RCC 7860 (cell line): Measurements from ENCODE around the gene GSTO2.

Source experiments
- DNase-seq: peaks from one replicate; pipeline ENCODE4 v3.0.0-alpha.2; 2015; ENCODE audit warnings: low spot score
- FAIRE-seq: peaks from 2 replicates; lab custom pipeline; 2012; peaks lifted over from hg19 to GRCh38; lab: Jason Lieb, UNC

GSTO2 gene

DNA sequence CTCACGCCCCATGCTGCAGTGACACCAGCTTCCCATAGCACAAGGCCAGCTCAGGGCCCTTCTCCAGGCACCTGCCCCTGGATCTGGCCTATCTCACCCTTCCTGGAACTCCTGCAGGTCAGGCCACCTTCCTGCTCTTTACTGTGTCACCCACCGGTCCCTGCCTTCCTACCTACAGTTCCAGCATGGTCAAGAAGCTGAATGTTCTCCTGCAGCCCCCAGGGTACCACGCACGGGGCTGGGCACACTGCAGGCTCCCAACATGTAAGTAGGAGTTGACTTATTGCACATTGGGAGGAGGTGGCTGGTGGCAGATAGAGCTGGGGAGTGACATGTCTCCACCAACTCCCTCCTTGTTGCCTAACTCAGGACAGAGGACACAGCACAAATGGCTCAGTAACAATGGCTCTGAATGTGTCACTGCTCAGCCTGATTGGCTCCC lies 54.8 kb downstream of the GSTO2 start:
- FAIRE-seq, result no peak
- no peak for DNase-seq

DNA sequence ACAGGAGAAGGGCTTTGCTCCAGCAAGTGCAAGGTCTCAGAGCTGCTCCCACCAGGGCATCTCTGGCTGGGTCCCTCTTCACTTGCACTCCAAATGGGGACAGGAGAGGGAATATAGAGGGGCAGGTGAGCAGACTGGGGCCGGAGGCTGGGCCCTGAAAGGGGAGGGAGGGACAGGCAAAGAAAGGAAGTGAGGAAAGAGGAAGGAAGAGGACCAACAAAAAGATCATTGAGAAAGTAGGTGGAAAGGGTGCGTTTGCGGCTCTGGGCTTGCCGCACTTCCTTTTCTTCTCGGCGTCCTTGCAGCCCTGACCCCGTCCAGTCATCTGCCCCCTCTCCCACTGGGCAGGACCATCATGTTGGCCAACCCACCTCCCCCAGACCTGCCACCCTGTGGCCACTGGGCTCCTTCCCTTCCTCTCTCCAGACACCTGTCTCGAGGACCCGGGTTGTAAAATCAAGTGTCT lies 55.3 kb downstream of the GSTO2 start:
- DNase-seq, result no peak
- FAIRE-seq, result no peak

DNA sequence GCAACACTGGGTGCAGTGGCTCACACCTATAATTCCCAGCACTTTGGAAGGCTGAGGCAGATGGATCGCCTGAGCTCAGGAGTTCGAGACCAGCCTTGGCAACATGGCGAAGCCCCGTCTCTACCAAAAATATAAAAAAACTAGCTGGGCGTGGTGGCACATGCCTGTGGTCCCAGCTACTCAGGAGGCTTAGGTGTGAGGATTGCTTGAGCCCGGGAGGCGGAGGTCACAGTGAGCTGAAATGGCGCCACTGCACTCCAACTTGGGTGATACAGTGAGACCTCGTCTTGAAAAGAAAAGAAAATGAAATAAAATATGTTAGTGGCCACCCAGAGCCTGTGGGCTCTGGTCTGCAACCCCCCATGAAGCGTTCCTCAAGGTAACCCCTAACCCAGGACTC lies 55.9 kb downstream of the GSTO2 start:
- FAIRE-seq, result no peak
- DNase-seq, result no peak

- DNase-seq (no peak), FAIRE-seq (no peak)
These were observed 56.8 kb downstream of the GSTO2 start for GRCh38 chr10:104325436-104326435.

GRCh38 chr10:104326991-104327610 lies 58.1 kb downstream of the GSTO2 start:
- DNase-seq (no peak), FAIRE-seq (no peak)

- FAIRE-seq, result peak; percentile 69
- peak; percentile 76 for DNase-seq
These were observed 59.0 kb downstream of the GSTO2 start for GRCh38 chr10:104327745-104328645.

DNA sequence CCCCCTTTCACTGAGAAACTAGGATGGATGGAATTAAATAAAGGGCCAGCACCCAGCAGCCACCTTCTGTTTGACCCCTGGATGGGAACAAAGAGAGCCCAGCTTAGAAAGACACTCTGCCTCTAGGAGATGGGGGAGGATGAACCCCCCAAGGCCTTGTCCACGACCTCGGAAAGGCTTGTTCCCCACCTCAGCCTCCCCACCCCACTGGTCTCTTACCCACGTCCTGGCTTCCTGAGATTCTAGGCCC lies 59.6 kb downstream of the GSTO2 start:
- no peak for FAIRE-seq
- no peak for DNase-seq

DNA sequence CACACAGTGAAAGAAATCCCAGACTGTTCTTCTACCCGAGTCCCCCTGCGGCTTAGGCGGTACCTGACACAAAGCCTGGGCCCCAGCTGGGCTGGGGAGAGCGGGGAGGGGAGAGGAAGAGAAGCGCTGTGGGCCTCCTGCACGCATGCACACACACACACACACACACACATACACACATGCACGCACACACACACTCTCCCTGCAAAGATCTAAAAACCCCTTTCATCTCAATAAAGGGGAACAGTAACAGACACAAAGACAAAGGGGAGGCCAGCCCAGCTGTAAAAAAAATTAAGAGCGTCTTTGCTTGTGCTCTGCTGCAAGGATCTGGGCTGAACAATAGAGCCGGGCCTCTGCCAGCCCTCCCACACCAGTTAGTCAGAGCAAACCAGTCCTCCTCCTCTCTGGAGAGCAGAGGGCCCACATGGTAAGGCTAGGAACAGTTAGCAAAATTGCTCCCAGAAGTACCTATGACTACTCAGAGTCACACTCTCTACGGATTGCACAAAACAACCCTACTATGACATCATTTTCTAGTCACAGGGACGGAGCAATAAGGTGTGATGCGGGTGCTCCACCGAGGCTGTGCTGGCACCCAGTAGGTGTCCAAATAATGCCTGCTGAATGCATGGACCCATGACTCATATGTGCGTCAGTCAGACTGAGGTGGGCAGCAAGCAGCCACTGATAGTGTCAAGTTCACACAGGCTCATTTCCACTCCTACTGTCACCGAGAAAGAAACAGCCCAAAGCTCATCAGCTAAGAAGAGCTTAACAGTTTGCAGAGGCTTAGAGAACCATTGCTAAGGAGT lies 60.1 kb downstream of the GSTO2 start:
- DNase-seq, result peak; percentile 98
- FAIRE-seq, result peak; percentile 78

GRCh38 chr10:104329735-104330134 lies 60.8 kb downstream of the GSTO2 start:
- FAIRE-seq, result no peak

DNA sequence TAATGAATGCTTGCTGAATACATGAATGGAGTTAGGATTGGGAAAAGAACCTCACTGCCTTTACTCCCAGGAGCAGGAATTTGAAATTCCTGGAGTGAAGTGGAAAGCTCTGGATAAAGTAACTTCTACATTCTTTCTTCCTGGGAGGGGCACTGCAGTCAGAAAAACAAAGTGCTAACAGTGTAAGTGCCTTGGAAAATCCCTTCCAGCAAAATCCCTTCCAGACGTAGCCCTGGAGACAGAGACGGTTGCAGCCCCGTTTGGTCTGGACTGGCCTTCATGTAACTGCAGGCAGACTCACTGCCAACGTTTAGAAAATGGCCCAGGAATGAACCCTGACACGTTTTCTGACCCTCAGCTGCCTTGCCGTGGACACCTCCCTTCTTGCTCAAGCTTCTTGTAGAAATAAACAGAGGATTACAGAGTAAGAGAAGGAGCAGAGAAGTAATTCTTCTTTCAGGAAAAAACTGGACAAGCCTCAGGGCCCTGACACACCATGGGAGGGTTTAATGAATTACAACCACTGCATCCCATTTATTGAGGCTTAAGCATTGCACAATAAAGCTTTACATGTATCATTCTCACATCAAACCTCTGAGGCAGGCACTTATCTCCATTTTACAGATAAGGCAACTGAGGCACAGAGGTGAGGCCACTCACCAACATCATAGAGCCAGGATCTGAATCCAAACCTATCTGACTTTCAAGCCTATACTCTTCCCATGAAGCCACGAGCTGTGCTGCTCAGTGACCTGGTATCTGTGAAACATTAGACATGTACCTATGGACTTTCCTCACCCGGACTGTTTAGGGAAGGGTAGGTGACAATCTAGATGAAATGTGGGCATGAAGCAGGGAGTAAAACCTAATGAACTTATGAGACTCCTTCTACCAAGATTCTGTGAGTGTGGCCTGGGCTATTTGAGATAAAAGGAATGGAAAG lies 61.5 kb downstream of the GSTO2 start:
- DNase-seq (peak; percentile 58), FAIRE-seq (no peak)

More at GRCh38 chr10:104329735-104330134, 60.8 kb downstream of the GSTO2 start:
- DNase-seq, result peak; percentile 77

- peak; percentile 55 for DNase-seq
- no peak for FAIRE-seq
These were observed 62.3 kb downstream of the GSTO2 start for GRCh38 chr10:104331208-104331838.

GRCh38 chr10:104332243-104333031 lies 63.5 kb downstream of the GSTO2 start:
- no peak for DNase-seq
- FAIRE-seq, result no peak

- DNase-seq (no peak), FAIRE-seq (no peak)
These were observed 64.2 kb downstream of the GSTO2 start for GRCh38 chr10:104333032-104333727.

GRCh38 chr10:104333728-104334373 lies 64.9 kb downstream of the GSTO2 start:
- FAIRE-seq, result no peak
- DNase-seq, result no peak

DNA sequence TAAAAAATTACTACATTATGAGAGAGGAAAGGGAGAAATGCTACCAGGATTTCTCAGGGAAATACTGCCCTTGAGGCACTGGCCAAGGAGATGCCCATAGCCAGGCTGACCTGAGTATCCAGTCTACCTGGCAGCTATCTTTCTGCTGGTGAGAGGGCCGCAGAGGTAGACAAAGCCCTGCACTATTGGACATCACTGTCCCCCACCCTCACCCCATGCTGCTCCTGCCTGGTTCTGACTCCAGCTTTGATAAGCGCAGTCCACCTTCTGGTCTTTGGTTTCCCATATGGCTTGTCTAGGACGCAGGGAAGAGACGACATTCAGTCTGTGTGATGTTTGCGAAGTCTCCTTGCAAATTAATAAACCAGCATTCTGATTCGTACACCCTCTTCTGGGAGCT lies 65.6 kb downstream of the GSTO2 start:
- FAIRE-seq (no peak), DNase-seq (no peak)

- DNase-seq (no peak), FAIRE-seq (no peak)
These were observed 66.1 kb downstream of the GSTO2 start for GRCh38 chr10:104334965-104335650.
